ENCODE results near the gene SFRP5.

The SFRP5 gene

GRCh38 chr10:97726636-97727178 lies 45.1 kb downstream of the SFRP5 start:
- no peak for TF ChIP-seq CTCF (IDR thresholded peaks at IDR 0.05; ENCODE audit: low read depth, low read length, missing control alignments)
- in situ Hi-C loops (cut with HindIII; ENCODE audit: low sequenced_read_pairs), result loop anchor here (5.0 kb wide), 1 partner anchor 39 kb away; the partner anchor contains the start of gene AVPI1
- DNase-seq (ENCODE audit: low read depth), result peak; percentile 70
- H3K4me3 ChIP-seq (ENCODE audit: low read depth, low read length), result peak overlapping the region; percentile 6

GRCh38 chr10:97724341-97724941 lies 47.4 kb downstream of the SFRP5 start:
- no peak for TF ChIP-seq CTCF (IDR thresholded peaks at IDR 0.05; ENCODE audit: low read depth, low read length, missing control alignments)
- no peak for DNase-seq (ENCODE audit: low read depth)
- in situ Hi-C loops (cut with HindIII; ENCODE audit: low sequenced_read_pairs), result no loop called here
- no peak overlapping the region for H3K4me3 ChIP-seq (ENCODE audit: low read depth, low read length)

- no peak for DNase-seq (ENCODE audit: low read depth)
- no peak for TF ChIP-seq CTCF (IDR thresholded peaks at IDR 0.05; ENCODE audit: low read depth, low read length, missing control alignments)
- in situ Hi-C loops (cut with HindIII; ENCODE audit: low sequenced_read_pairs), result no loop called here
- H3K4me3 ChIP-seq (ENCODE audit: low read depth, low read length), result no peak overlapping the region
Observed at GRCh38 chr10:97723001-97723400, 48.8 kb downstream of the SFRP5 start.

- TF ChIP-seq CTCF (IDR thresholded peaks at IDR 0.05; ENCODE audit: low read depth, low read length, missing control alignments), result no peak
- DNase-seq (ENCODE audit: low read depth), result no peak
- in situ Hi-C loops (cut with HindIII; ENCODE audit: low sequenced_read_pairs), result no loop called here
- H3K4me3 ChIP-seq (ENCODE audit: low read depth, low read length), result no peak overlapping the region
Observed at GRCh38 chr10:97721871-97722780, 49.7 kb downstream of the SFRP5 start.

- no peak for TF ChIP-seq CTCF (IDR thresholded peaks at IDR 0.05; ENCODE audit: low read depth, low read length, missing control alignments)
- in situ Hi-C loops (cut with HindIII; ENCODE audit: low sequenced_read_pairs), result no loop called here
- H3K4me3 ChIP-seq (ENCODE audit: low read depth, low read length), result no peak overlapping the region
- no peak for DNase-seq (ENCODE audit: low read depth)
Observed at GRCh38 chr10:97719602-97720001, 52.2 kb downstream of the SFRP5 start.

GRCh38 chr10:97718659-97719142 lies 53.1 kb downstream of the SFRP5 start:
- in situ Hi-C loops (cut with HindIII; ENCODE audit: low sequenced_read_pairs), result no loop called here
- TF ChIP-seq CTCF (IDR thresholded peaks at IDR 0.05; ENCODE audit: low read depth, low read length, missing control alignments), result no peak
- no peak for DNase-seq (ENCODE audit: low read depth)
- no peak overlapping the region for H3K4me3 ChIP-seq (ENCODE audit: low read depth, low read length)

Data from astrocyte of the cerebellum (primary cell).